OCI-LY7 (cell line): ENCODE data around the gene TSPAN5.

Experiments
- CTCF ChIP-seq: fragments of 200-600 bp; sonication (generic); conservative IDR thresholded peaks from 2 replicates; pipeline ENCODE4 v1.5.1; 2014; ENCODE audit warnings: mild to moderate bottlenecking, antibody characterized with exemption, low read length, moderate library complexity, mixed read lengths
- EZH2phosphoT487 ChIP-seq: fragments of 200-600 bp; sonication (generic); IDR thresholded peaks from 2 replicates; pipeline ENCODE4 v1.6.1; 2018; ENCODE audit warnings: low read depth, borderline replicate concordance, mild to moderate bottlenecking, mixed run types, antibody characterized with exemption, low read length, moderate library complexity, mixed read lengths

GRCh38 chr4:98659741-98660462 is 1.5 kb upstream of the TSPAN5 start:
- TF ChIP-seq CTCF, result no peak
- no peak for TF ChIP-seq EZH2phosphoT487
